Ovary (tissue), 3 donors: Measurements from ENCODE around the gene TAF11L8.

Source experiments
- EP300 ChIP-seq: sonication (generic); formaldehyde crosslinking; IDR thresholded peaks from one replicate; pipeline ENCODE4 v1.6.1; 2017; ENCODE audit warnings: antibody characterized with exemption
- POLR2A ChIP-seq: fragments of 450-650 bp; IDR thresholded peaks from one replicate; pipeline ENCODE4 v1.6.1; 2017; ENCODE audit warnings: antibody characterized with exemption, mild to moderate bottlenecking, moderate library complexity
- TF ChIP-seq, protein P1 (sequence below), 3 donors: fragments of 450-650 bp in 2 of 3; fragments of 200-600 bp in 1 of 3; IDR thresholded peaks; one replicate each; pipeline versions ENCODE4 v1.5.1 to v1.8.0; 2016 to 2022; ENCODE audit warnings: antibody characterized with exemption in 3 of 3, mild to moderate bottlenecking in 1 of 3
- donor health status: DM: no; HTN: no; CAD: no.

DNA sequence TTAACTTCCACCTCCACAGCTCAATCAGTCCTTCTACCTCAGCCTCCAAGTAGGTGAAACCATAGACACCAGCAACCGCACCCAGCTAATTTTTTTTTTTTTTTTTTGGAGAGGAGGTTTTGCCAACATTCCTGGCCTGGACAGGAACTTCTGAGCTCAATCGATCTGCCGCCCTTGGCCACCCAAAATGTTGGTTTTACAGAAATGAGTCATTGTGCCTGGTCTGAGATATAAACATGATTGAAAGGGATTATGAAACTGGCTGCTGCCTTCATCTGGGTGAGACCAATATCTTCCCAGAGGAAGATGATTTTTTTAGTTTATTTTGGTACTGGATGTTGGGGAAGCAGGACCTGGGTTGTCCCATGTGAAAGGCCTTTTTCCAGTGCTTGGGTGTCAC lies 28.6 kb upstream of the TAF11L8 start:
- TF ChIP-seq, protein P1, sequence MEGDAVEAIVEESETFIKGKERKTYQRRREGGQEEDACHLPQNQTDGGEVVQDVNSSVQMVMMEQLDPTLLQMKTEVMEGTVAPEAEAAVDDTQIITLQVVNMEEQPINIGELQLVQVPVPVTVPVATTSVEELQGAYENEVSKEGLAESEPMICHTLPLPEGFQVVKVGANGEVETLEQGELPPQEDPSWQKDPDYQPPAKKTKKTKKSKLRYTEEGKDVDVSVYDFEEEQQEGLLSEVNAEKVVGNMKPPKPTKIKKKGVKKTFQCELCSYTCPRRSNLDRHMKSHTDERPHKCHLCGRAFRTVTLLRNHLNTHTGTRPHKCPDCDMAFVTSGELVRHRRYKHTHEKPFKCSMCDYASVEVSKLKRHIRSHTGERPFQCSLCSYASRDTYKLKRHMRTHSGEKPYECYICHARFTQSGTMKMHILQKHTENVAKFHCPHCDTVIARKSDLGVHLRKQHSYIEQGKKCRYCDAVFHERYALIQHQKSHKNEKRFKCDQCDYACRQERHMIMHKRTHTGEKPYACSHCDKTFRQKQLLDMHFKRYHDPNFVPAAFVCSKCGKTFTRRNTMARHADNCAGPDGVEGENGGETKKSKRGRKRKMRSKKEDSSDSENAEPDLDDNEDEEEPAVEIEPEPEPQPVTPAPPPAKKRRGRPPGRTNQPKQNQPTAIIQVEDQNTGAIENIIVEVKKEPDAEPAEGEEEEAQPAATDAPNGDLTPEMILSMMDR (IDR thresholded peaks at IDR 0.05) = no peak
- TF ChIP-seq POLR2A = no peak
- TF ChIP-seq EP300 = no peak
